Lung microvascular endothelial cell (primary cell): Measurements from ENCODE around the gene LRRC56. TPM values are rescaled to one million over a fixed set of nuclear protein-coding genes. Genes with fewer than 3 reads are reported as not detected.
A peak's percentile ranks its signal among the peaks of the same experiment; 100 is the strongest.

Experiments
- DNase-seq, 2 donors: peaks; one replicate each; pipeline versions ENCODE4 v3.0.0 to v3.0.0-alpha.2; 2010; ENCODE audit warnings: low read depth in 2 of 2
- total RNA-seq: library from RNA; depleted of rRNA; stranded (reverse); fragments of >200 nt; gene quantifications from 2 replicates; pipeline ENCODE4 v1.2.1, GENCODE V29; 2014

Gene LRRC56
- total RNA-seq, 1 donor from 2014 or later: 0.60 TPM

GRCh38 chr11:520428-521176 is 16.7 kb upstream of the LRRC56 start:
- no peak for DNase-seq

- DNase-seq: no peak
Measured at GRCh38 chr11:521177-521688, 16.1 kb upstream of the LRRC56 start.

DNA sequence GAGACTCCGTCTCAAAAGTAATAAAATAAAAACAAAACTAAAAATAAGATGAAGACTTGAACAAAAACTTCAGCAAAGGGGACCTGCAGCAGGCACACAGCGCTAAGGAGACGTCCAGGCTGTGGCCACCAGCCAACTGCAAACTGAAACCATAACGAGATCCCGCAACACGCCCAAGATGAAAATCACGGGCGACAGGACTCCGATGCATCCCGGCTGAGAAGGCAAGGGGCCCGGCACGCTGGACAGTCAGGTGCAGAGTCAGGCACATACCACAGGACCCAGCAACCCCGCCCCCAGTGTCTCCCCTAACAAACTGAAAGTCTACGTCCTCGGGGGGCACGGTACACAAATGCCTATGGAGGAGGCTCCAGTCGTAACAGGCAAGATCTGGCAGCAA is 11.1 kb upstream of the LRRC56 start:
- DNase-seq: no peak

- peak in 1 of 2 donors; percentile 1 for DNase-seq
Measured at GRCh38 chr11:528166-528814, 9.0 kb upstream of the LRRC56 start.

GRCh38 chr11:528815-529727 is 8.3 kb upstream of the LRRC56 start:
- peak in 1 of 2 donors; percentile 0 for DNase-seq

GRCh38 chr11:529728-530411 is 7.5 kb upstream of the LRRC56 start:
- DNase-seq: peak in 1 of 2 donors; percentile 0

DNA sequence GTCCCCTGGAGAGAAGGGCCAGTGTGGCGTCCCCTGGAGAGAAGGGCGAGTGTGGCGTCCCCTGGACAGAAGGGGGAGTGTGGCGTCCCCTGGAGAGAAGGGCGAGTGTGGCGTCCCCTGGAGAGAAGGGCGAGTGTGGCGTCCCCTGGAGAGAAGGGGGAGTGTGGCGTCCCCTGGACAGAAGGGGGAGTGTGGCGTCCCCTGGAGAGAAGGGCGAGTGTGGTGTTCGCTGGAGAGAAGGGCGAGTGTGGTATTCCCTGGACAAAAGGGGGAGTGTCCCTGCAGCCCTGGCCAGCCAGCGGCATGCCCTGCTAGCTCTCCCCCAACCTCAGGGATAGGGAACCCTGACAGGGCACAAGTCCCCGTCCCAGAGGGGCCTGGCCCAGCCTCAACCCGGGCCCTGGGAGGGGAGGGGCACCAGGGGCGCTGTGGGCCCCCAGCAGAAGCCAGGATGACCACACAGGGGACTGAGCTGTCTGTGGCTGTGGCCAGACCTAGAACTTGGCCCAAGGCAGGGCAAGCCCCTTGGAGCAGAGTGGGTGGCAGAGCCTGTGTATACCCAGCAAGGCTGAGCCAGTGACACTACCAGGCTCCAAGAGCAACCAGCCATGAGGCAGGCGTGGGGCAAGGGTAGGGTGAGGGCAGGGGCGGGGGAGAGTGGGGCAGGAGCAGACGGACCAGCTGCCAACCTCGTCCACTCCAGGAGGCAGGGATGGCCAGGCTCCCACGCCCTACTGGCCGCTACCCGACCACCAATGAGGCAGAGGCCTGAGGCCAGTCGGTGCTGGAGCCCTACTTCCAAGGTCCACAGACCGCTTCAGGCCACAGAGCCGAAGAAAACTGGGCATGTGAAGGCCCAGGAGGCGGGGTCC is 6.1 kb upstream of the LRRC56 start:
- DNase-seq: no peak

DNA sequence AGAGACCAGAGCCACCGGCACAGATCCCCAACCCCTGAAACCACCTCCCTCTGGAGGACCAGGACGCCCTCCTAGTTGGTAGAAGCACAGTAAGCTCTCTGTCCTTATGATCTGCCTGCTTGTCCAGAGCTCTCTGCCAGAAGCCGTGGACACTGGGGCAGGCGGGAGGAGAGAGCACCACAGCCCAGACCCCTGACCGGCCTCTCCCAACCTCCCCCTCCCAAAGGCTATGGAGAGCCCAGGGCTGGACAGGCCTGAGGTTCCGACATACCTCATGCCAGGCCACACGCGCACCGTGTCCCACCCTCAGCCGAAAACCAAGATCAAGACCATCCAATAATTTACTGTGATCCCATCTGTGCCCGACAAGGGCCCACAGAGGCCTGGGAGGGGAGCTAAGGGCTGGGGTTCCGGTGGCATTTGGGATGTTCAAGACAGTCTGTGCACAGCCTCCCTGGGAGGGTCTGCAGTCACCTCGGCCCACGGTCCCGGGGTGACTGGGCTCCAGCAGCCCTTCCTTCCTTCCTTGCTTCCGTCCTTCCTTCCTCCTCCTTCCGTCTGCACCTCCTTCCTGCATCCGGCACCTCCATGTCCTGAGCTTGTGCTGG is 5.3 kb upstream of the LRRC56 start:
- DNase-seq: no peak

GRCh38 chr11:532527-532985 is 4.8 kb upstream of the LRRC56 start:
- DNase-seq: no peak

GRCh38 chr11:532986-533585 is 4.2 kb upstream of the LRRC56 start:
- no peak for DNase-seq

GRCh38 chr11:533586-534395 is 3.5 kb upstream of the LRRC56 start:
- DNase-seq: no peak

- peak; percentile 46 to 47 for DNase-seq
Measured at GRCh38 chr11:534396-535209, 2.7 kb upstream of the LRRC56 start.

- no peak for DNase-seq
Measured at GRCh38 chr11:535210-535518, 2.2 kb upstream of the LRRC56 start.

- peak; percentile 96 to 97 for DNase-seq
Measured at GRCh38 chr11:535519-536454, 1.5 kb upstream of the LRRC56 start, which contains the start of gene HRAS. Gene HRAS (minus strand): TSS chr11:535576.

GRCh38 chr11:537622-538430 is 499 bp downstream of the LRRC56 start:
- no peak for DNase-seq
